Prostate gland (tissue), 2 donors: ENCODE data around the gene LNX2. TPM values are rescaled to one million over a fixed set of nuclear protein-coding genes. Genes with fewer than 3 reads are reported as not detected.

Experiments used
- DNase-seq: peaks from one replicate; pipeline ENCODE4 v3.0.0-alpha.2; 2019; ENCODE audit warnings: low spot score
- H3K27ac ChIP-seq, 2 donors: fragments of 200-600 bp; sonication (generic); 2 replicates each; pipeline ENCODE4 v1.5.1; 2017 to 2019
- H3K27me3 ChIP-seq: fragments of 200-600 bp; sonication (generic); replicated peaks from 2 replicates; pipeline ENCODE4 v1.5.1; 2019; ENCODE audit not compliant: insufficient read depth
- H3K36me3 ChIP-seq, 2 donors: fragments of 200-600 bp; sonication (generic); 1 replicate in 1 of 2; 2 replicates in 1 of 2; pipeline versions ENCODE4 v1.5.1 to v1.8.1; 2017 to 2019
- H3K4me1 ChIP-seq: fragments of 200-600 bp; sonication (generic); replicated peaks from 2 replicates; pipeline ENCODE4 v1.5.1; 2019
- H3K4me3 ChIP-seq, 2 donors: fragments of 200-600 bp; sonication (generic); 2 replicates each; pipeline ENCODE4 v1.5.1; 2017 to 2019
- H3K9me3 ChIP-seq: fragments of 200-600 bp; sonication (generic); 2 replicates; pipeline ENCODE4 v1.5.1; 2017
- POLR2A ChIP-seq: fragments of 450-650 bp; IDR thresholded peaks from one replicate; pipeline ENCODE4 v1.6.1; 2016; ENCODE audit warnings: antibody characterized with exemption, mild to moderate bottlenecking
- POLR2AphosphoS5 ChIP-seq: sonication (generic); formaldehyde crosslinking; IDR thresholded peaks from one replicate; pipeline ENCODE4 v1.6.1; 2017; ENCODE audit warnings: antibody characterized with exemption
- WGBS: methylation state at CpG from one replicate; pipeline ENCODE4 v1.1.5; 2018; 5-methylcytosine and 5-hydroxymethylcytosine counted together
- intact Hi-C: fragments of 100-400 bp; cut with DNase I; formaldehyde crosslinking; loops from one replicate; pipeline ENCODE4 v1.14.2; 2022
- total RNA-seq, 2 donors: library from RNA; depleted of rRNA; stranded (reverse); fragments of >200 nt; gene quantifications; one replicate each; pipeline ENCODE4 v1.1.0, GENCODE V29; 2016
- TF ChIP-seq, protein P1 (sequence below), 4 experiments: fragments of 200-600 bp in 2 of 4; fragments of 450-650 bp in 2 of 4; sonication (generic) in 2 of 4; IDR thresholded peaks; 1 replicate in 3 of 4; 2 replicates in 1 of 4; pipeline ENCODE4 v1.5.1; 2016 to 2019; ENCODE audit warnings: antibody characterized with exemption in 4 of 4, mild to moderate bottlenecking in 2 of 4, moderate library complexity in 2 of 4

LNX2 gene
- total RNA-seq, 2 donors from 2014 or later, result 26.3 to 34.1 TPM

DNA sequence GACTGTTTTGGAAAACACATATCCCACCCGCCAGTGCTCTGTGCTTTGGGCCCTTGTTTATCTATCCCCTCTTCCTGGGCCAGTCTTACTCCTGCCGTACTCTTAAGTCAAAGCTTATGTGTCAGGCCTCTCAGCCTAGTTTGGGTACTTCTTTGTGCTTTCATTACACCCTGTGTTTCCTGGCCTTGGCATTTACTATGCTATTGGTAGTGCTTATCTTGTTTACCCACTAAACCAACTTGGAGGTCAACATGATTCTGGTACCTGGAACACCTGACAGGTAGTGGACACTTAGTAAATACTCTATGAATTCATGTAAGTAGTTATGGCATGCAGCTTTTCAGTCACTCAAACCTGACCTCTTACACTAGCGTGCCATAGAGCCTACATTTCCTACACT, 3.7 kb upstream of the LNX2 start:
- no peak for DNase-seq
- intact Hi-C loops, result loop anchor here (5.0 kb wide), 2 partner anchors 172 to 352 kb away; partner anchors contain the start of genes MTIF3 and RASL11A
- H3K36me3 ChIP-seq, result no peaks in the 10 kb centered on the region
- TF ChIP-seq POLR2A, result no peak
- no peak for TF ChIP-seq POLR2AphosphoS5
- TF ChIP-seq, protein P1, sequence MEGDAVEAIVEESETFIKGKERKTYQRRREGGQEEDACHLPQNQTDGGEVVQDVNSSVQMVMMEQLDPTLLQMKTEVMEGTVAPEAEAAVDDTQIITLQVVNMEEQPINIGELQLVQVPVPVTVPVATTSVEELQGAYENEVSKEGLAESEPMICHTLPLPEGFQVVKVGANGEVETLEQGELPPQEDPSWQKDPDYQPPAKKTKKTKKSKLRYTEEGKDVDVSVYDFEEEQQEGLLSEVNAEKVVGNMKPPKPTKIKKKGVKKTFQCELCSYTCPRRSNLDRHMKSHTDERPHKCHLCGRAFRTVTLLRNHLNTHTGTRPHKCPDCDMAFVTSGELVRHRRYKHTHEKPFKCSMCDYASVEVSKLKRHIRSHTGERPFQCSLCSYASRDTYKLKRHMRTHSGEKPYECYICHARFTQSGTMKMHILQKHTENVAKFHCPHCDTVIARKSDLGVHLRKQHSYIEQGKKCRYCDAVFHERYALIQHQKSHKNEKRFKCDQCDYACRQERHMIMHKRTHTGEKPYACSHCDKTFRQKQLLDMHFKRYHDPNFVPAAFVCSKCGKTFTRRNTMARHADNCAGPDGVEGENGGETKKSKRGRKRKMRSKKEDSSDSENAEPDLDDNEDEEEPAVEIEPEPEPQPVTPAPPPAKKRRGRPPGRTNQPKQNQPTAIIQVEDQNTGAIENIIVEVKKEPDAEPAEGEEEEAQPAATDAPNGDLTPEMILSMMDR (IDR thresholded peaks at IDR 0.05), result no peak
- H3K4me1 ChIP-seq, result peaks cover 10% of the 10 kb centered on the region
- no peaks in the 10 kb centered on the region for H3K9me3 ChIP-seq
- 92% methylated on average over 3 of the region's 3 CpGs for WGBS
- no peak overlapping the region for H3K27ac ChIP-seq
- H3K27me3 ChIP-seq, result no peaks in the 10 kb centered on the region
- H3K4me3 ChIP-seq, result no peak overlapping the region

DNA sequence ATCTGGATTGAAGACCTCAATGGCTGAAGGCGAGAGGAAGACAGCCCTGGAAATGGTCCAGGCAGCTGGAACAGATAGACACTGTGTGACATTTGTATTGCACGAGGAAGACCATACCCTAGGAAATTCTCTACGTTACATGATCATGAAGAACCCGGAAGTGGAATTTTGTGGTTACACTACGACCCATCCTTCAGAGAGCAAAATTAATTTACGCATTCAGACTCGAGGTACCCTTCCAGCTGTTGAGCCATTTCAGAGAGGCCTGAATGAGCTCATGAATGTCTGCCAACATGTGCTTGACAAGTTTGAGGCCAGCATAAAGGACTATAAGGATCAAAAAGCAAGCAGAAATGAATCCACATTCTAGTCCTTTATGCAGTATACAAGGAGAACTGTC, 2.6 kb upstream of the LNX2 start:
- Histone ChIP-seq H3K4me1 (peaks cover 10% of the 10 kb centered on the region), H3K27me3 (no peaks in the 10 kb centered on the region), H3K9me3 (no peaks in the 10 kb centered on the region), H3K4me3 (no peak overlapping the region), H3K27ac (no peak overlapping the region), H3K36me3 (no peaks in the 10 kb centered on the region)
- WGBS, result 72% methylated on average over 7 of the region's 7 CpGs
- no peak for DNase-seq
- TF ChIP-seq, protein P1 (IDR thresholded peaks at IDR 0.05), result no peak
- TF ChIP-seq POLR2AphosphoS5 (no peak), POLR2A (no peak)
- intact Hi-C loops, result loop anchor here (5.0 kb wide), 2 partner anchors 171 to 351 kb away; partner anchors contain the start of genes MTIF3 and RASL11A

DNA sequence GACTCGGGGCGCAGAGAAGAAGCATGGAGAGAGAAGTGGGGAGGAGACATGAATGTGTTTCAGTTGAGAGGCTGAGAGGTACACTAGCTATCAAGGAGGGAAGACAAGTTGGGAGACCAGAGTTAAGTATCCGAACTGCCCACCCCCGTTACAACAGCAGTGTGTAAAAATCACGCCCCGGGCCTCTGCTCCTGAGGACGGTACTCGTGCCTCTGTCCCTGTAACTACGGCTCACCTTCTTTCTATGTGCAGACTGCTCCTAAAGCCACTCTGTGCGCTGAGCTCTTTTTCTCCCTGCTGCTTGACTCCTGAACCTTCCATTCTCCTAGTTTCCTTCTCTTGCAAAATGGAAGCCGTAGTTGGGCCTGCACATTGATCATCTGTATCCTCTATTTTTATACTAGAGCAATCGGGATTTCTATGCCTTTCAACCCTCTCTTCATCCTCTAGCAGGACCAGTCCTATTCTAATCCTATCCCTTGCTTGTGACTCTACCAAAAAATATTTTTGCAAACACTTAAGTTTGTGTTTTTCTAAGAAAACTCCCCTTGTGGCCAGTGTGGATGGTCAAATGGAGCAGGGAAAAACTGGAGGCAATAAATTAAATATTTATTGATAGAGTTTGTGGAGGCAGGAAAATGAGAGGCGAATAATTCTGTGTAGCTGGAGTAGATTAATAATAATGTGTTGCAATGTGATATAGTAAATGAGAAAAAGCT, 1.9 kb upstream of the LNX2 start:
- Histone ChIP-seq H3K9me3 (no peaks in the 10 kb centered on the region), H3K27me3 (no peaks in the 10 kb centered on the region), H3K4me1 (peaks cover 10% of the 10 kb centered on the region), H3K27ac (peak overlapping the region; percentile 96 to 97), H3K4me3 (peak overlapping the region; percentile 96 to 97), H3K36me3 (no peaks in the 10 kb centered on the region)
- WGBS, result 7% methylated on average over 13 of the region's 13 CpGs
- peak; percentile 15 for DNase-seq
- TF ChIP-seq POLR2A (no peak), POLR2AphosphoS5 (no peak)
- TF ChIP-seq, protein P1 (IDR thresholded peaks at IDR 0.05), result no peak
- intact Hi-C loops, result loop anchor here (5.0 kb wide), 2 partner anchors 170 to 350 kb away; partner anchors contain the start of genes MTIF3 and RASL11A

DNA sequence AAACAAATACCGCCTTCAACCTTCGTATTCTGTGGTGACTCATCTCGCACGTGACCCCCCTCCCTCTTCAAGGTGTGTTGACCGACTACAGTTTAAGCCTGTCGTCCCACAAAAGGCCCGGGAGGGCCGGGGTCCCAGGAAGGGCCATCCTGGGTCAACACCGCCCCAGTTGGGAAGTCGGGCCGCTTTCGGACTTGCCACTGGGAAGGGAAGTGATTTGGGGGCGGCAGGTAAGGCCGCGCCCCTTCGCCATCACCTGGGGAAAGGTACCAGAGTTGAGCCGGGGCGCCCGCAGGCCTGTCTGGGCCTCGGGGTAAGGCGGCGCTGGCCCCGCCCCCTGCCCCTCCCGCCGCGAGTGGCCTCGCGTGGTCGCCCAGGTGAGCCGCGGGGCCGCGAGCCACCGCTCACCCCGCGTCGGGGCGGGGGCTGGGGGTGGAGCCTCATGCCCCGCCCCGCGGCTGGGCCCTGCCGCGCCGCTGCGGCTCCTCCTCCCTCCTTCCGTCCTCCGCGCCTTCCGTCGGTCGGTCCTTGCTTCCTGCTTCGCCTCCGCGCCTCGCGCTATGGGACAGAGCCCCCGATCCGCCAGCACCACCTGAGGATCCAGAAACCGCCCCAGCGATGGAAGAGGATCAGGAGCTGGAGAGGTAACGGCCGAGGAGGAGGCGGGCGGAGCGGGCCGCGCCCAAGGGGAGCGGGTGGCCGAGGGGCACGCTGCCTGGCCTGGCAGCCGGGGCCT, 1.2 kb upstream of the LNX2 start, which contains the start of gene POLR1D:
Gene POLR1D (plus strand): TSS at position 527 of the 736 bp plus-strand sequence. CDS start 92 bp downstream, at position 619.
- no peaks in the 10 kb centered on the region for H3K36me3 ChIP-seq
- peak; percentile 85 for TF ChIP-seq POLR2AphosphoS5
- peak; percentile 88 for TF ChIP-seq POLR2A
- TF ChIP-seq, protein P1 (IDR thresholded peaks at IDR 0.05), result no peak
- H3K27me3 ChIP-seq, result no peaks in the 10 kb centered on the region
- H3K4me3 ChIP-seq, result peak within 1 kb of the TSS; percentile 96 to 97
- H3K4me1 ChIP-seq, result peaks cover 10% of the 10 kb centered on the region
- under 1% methylated on average over 62 of the region's 71 CpGs for WGBS
- intact Hi-C loops, result loop anchor here (5.0 kb wide), 2 partner anchors 169 to 349 kb away; partner anchors contain the start of genes MTIF3 and RASL11A
- H3K9me3 ChIP-seq, result no peaks in the 10 kb centered on the region
- DNase-seq, result peak; percentile 88
- peak within 1 kb of the TSS; percentile 96 to 97 for H3K27ac ChIP-seq
